GM23338 (cell line): ENCODE results near the gene RBM44. TPM values are rescaled to one million over a fixed set of nuclear protein-coding genes. Genes with fewer than 3 reads are reported as not detected.

Experiments used
- ATAC-seq: fragments of 200-7000 bp; cut with Tn5 transposase; 3 replicates; pipeline ENCODE4 v1.9.1; 2020
- DNase-seq: peaks from one replicate; pipeline ENCODE4 v3.0.0-alpha.2; 2015; ENCODE audit warnings: low spot score
- H2AFZ ChIP-seq: fragments of 200-600 bp; sonication (generic); 2 replicates; pipeline ENCODE4 v1.8.0; 2016; ENCODE audit warnings: antibody characterized with exemption, mild to moderate bottlenecking, moderate library complexity
- H3F3A ChIP-seq: fragments of 200-600 bp; sonication (generic); replicated peaks from 2 replicates; pipeline ENCODE4 v1.8.0; 2017; ENCODE audit warnings: antibody characterized with exemption, mixed run types, low read depth
- H3K27ac ChIP-seq: fragments of 200-600 bp; sonication (generic); 2 replicates; pipeline ENCODE4 v1.6.1; 2016; ENCODE audit warnings: low read depth
- H3K27me3 ChIP-seq: fragments of 200-600 bp; sonication (generic); 2 replicates; pipeline ENCODE4 v1.8.0; 2016; ENCODE audit warnings: mild to moderate bottlenecking, mixed run types, moderate library complexity; ENCODE audit not compliant: insufficient read depth
- H3K36me3 ChIP-seq: fragments of 200-600 bp; sonication (generic); 2 replicates; pipeline ENCODE4 v1.8.0; 2016; ENCODE audit warnings: mild to moderate bottlenecking; ENCODE audit not compliant: insufficient read depth
- H3K4me1 ChIP-seq: fragments of 200-600 bp; sonication (generic); 2 replicates; pipeline ENCODE4 v1.8.0; 2016; ENCODE audit warnings: mild to moderate bottlenecking, moderate library complexity; ENCODE audit not compliant: insufficient read depth
- H3K4me2 ChIP-seq: fragments of 200-600 bp; sonication (generic); 2 replicates; pipeline ENCODE4 v1.7.1; 2017; ENCODE audit warnings: mixed run types
- H3K4me3 ChIP-seq: fragments of 200-600 bp; sonication (generic); 2 replicates; pipeline ENCODE4 v1.6.1; 2016; ENCODE audit warnings: mixed run types
- H3K79me2 ChIP-seq: fragments of 200-600 bp; sonication (generic); replicated peaks from 2 replicates; pipeline ENCODE4 v1.8.0; 2017; ENCODE audit warnings: mild to moderate bottlenecking; ENCODE audit not compliant: insufficient read depth
- H3K9me2 ChIP-seq: fragments of 200-600 bp; sonication (generic); 2 replicates; pipeline ENCODE4 v1.8.0; 2017; ENCODE audit not compliant: insufficient read depth
- H4K20me1 ChIP-seq: fragments of 200-600 bp; sonication (generic); replicated peaks from 2 replicates; pipeline ENCODE4 v1.8.0; 2017; ENCODE audit warnings: mild to moderate bottlenecking; ENCODE audit not compliant: insufficient read depth
- H3K27ac Mint-ChIP-seq: 2 replicates; pipeline ENCODE4 v1.8.0; 2020; ENCODE audit warnings: inconsistent platforms, mild to moderate bottlenecking, moderate library complexity, mixed read lengths
- H3K27me3 Mint-ChIP-seq: 3 replicates; pipeline ENCODE4 v1.8.0; 2022; ENCODE audit warnings: low read depth, mild to moderate bottlenecking, moderate library complexity, mixed read lengths, inconsistent platforms; ENCODE audit not compliant: insufficient read depth, poor library complexity
- H3K36me3 Mint-ChIP-seq: 3 replicates; pipeline ENCODE4 v1.8.0; 2021; ENCODE audit warnings: low read depth, mild to moderate bottlenecking, inconsistent platforms, moderate library complexity, mixed read lengths
- H3K4me1 Mint-ChIP-seq: 3 replicates; pipeline ENCODE4 v1.8.0; 2020; ENCODE audit warnings: mild to moderate bottlenecking, inconsistent platforms, mixed read lengths
- H3K4me3 Mint-ChIP-seq: 3 replicates; pipeline ENCODE4 v1.8.0; 2021; ENCODE audit warnings: moderate library complexity, mild to moderate bottlenecking, inconsistent platforms, mixed read lengths
- H3K9me3 Mint-ChIP-seq: 3 replicates; pipeline ENCODE4 v1.8.0; 2020; ENCODE audit warnings: moderate library complexity, mild to moderate bottlenecking, inconsistent platforms, mixed read lengths
- CREB1 ChIP-seq: fragments of 250-450 bp; sonication (Bioruptor Pico); IDR thresholded peaks from 2 replicates; pipeline ENCODE4 v1.5.0; 2020; ENCODE audit warnings: low read depth, mild to moderate bottlenecking, moderate library complexity
- CTCF ChIP-seq, 2 experiments: fragments of 200-600 bp in 1 of 2; sonication (generic) in 1 of 2; conservative IDR thresholded peaks; 2 replicates each; pipeline versions ENCODE4 v1.5.1 to v1.6.1; 2016 to 2017; ENCODE audit warnings: antibody characterized with exemption in 2 of 2, low read depth in 2 of 2, mild to moderate bottlenecking in 2 of 2, moderate library complexity in 1 of 2
- ETS1 ChIP-seq: IDR thresholded peaks from 2 replicates; pipeline ENCODE4 v1.6.1; 2016; ENCODE audit warnings: antibody characterized with exemption
- EZH2 ChIP-seq: fragments of 200-600 bp; sonication (generic); IDR thresholded peaks from one replicate; pipeline ENCODE4 v1.8.0; 2017; ENCODE audit warnings: antibody characterized with exemption, mild to moderate bottlenecking, low read depth; ENCODE audit not compliant: unreplicated experiment
- EZH2phosphoT487 ChIP-seq: fragments of 200-600 bp; sonication (generic); IDR thresholded peaks from one replicate; pipeline ENCODE4 v1.8.1; 2018; ENCODE audit warnings: antibody characterized with exemption; ENCODE audit not compliant: unreplicated experiment
- JUNB ChIP-seq: IDR thresholded peaks from one replicate; pipeline ENCODE4 v1.6.1; 2016; ENCODE audit warnings: antibody characterized with exemption; ENCODE audit not compliant: unreplicated experiment
- NANOG ChIP-seq: IDR thresholded peaks from 2 replicates; pipeline ENCODE4 v1.6.1; 2016; ENCODE audit warnings: antibody characterized with exemption, borderline replicate concordance
- POLR2AphosphoS5 ChIP-seq: IDR thresholded peaks from 2 replicates; pipeline ENCODE4 v1.6.1; 2016; ENCODE audit warnings: antibody characterized with exemption, low read depth
- REST ChIP-seq: IDR thresholded peaks from one replicate; pipeline ENCODE4 v1.6.1; 2018; ENCODE audit warnings: antibody characterized with exemption; ENCODE audit not compliant: unreplicated experiment
- STAT1 ChIP-seq: IDR thresholded peaks from one replicate; pipeline ENCODE4 v1.6.1; 2016; ENCODE audit warnings: antibody characterized with exemption; ENCODE audit not compliant: unreplicated experiment
- ZNF114 ChIP-seq: fragments of 250-450 bp; sonication (Bioruptor Pico); IDR thresholded peaks from 2 replicates; pipeline ENCODE4 v1.5.0; 2020; ENCODE audit warnings: mild to moderate bottlenecking, moderate library complexity
- ZNF331 ChIP-seq: fragments of 250-450 bp; sonication (Bioruptor Pico); IDR thresholded peaks from 2 replicates; pipeline ENCODE4 v1.5.0; 2020; ENCODE audit warnings: low read depth, mild to moderate bottlenecking, moderate library complexity
- polyA plus RNA-seq: library from polyadenylated mRNA; unstranded; fragments of >200 nt; fragmentation: Nextera tagmentation; extraction: Ambion mirVana; gene quantifications from 2 replicates; pipeline ENCODE4 v1.2.1, GENCODE V29; 2016
- total RNA-seq: library from RNA; depleted of rRNA; stranded (reverse); fragments of >200 nt; shearing (Covaris generic); gene quantifications from 2 replicates; pipeline ENCODE4 v1.2.3, GENCODE V29; 2014

RBM44 gene
- total and polyA plus RNA-seq, 2 experiments from 2014 or later: 0.29 to 0.87 TPM

GRCh38 chr2:237772513-237772912 lies 26.1 kb upstream of the RBM44 start (continued):
- TF ChIP-seq ETS1 (no peak), POLR2AphosphoS5 (no peak), EZH2 (no peak), ZNF331 (CRISPR knock-in tag) (no peak)

- TF ChIP-seq REST (no peak), ZNF331 (CRISPR knock-in tag) (no peak), JUNB (no peak), ZNF114 (CRISPR knock-in tag) (no peak), NANOG (no peak), ETS1 (no peak), EZH2 (no peak), POLR2AphosphoS5 (no peak), EZH2phosphoT487 (no peak), STAT1 (no peak), CREB1 (no peak), CTCF (conservative IDR thresholded peaks at IDR 0.05; ENCODE audit: low read depth in 2 of 2) (no peak)
- Histone ChIP-seq H3K9me2 (no peaks in the 10 kb centered on the region), H3K36me3 (peaks cover 9% of the 10 kb centered on the region), H3K79me2 (no peaks in the 10 kb centered on the region), H3F3A (no peaks in the 10 kb centered on the region), H2AFZ (no peak overlapping the region), H3K4me3 (no peak overlapping the region), H4K20me1 (no peaks in the 10 kb centered on the region; the same call in 1 of the 2 replicates), H3K27ac (no peak overlapping the region), H3K4me1 (no peaks in the 10 kb centered on the region), H3K27me3 (no peaks in the 10 kb centered on the region), H3K4me2 (no peak overlapping the region)
- Mint-ChIP-seq H3K4me1 (peaks cover 9% of the 10 kb centered on the region), H3K27ac (no peak overlapping the region), H3K27me3 (no peaks in the 10 kb centered on the region), H3K36me3 (peaks cover 32% of the 10 kb centered on the region), H3K4me3 (no peak overlapping the region), H3K9me3 (no peaks in the 10 kb centered on the region)
- DNase-seq (no peak), ATAC-seq (no peak)
Measured at GRCh38 chr2:237773826-237774225, 24.8 kb upstream of the RBM44 start.
